HFFc6 (cell line): ENCODE results near the gene ZCCHC7. TPM values are rescaled to one million over a fixed set of nuclear protein-coding genes. Genes with fewer than 3 reads are reported as not detected.

Experiments
- DNase-seq: peaks from one replicate; pipeline ENCODE4 v3.0.0-alpha.2; 2018
- H3K27ac Mint-ChIP-seq: 2 replicates; pipeline ENCODE4 v1.8.0; 2020; ENCODE audit warnings: mild to moderate bottlenecking, mixed read lengths
- H3K27me3 Mint-ChIP-seq: 2 replicates; pipeline ENCODE4 v1.8.0; 2021; ENCODE audit warnings: mild to moderate bottlenecking, moderate library complexity, mixed read lengths; ENCODE audit not compliant: insufficient read depth
- H3K36me3 Mint-ChIP-seq: 2 replicates; pipeline ENCODE4 v1.8.0; 2021; ENCODE audit warnings: low read depth, mixed read lengths
- H3K4me1 Mint-ChIP-seq: 2 replicates; pipeline ENCODE4 v1.8.0; 2020; ENCODE audit warnings: low read depth, mixed read lengths
- H3K4me3 Mint-ChIP-seq: 2 replicates; pipeline ENCODE4 v1.8.0; 2020; ENCODE audit warnings: mild to moderate bottlenecking, moderate library complexity, mixed read lengths
- H3K9me3 Mint-ChIP-seq: 2 replicates; pipeline ENCODE4 v1.8.0; 2020; ENCODE audit warnings: mild to moderate bottlenecking, mixed read lengths
- total RNA-seq, 6 experiments: library from RNA; stranded (reverse); fragmentation: NEBNext Ultra II Directional; extraction: Animal tissue kit (Norgen Biotek cat#: 25700); gene quantifications; 2 replicates in 1 of 6; 3 replicates in 5 of 6; pipeline ENCODE4 v1.2.3, GENCODE V29; 2021
- TF ChIP-seq, protein P1 (sequence below): fragments of 200-600 bp; sonication (generic); IDR thresholded peaks from 2 replicates; pipeline ENCODE4 v1.5.0; 2021; ENCODE audit warnings: antibody characterized with exemption, mild to moderate bottlenecking

Gene ZCCHC7
- total RNA-seq, 6 experiments from 2014 or later = 18.5 to 22.9 (median 18.8) TPM

DNA sequence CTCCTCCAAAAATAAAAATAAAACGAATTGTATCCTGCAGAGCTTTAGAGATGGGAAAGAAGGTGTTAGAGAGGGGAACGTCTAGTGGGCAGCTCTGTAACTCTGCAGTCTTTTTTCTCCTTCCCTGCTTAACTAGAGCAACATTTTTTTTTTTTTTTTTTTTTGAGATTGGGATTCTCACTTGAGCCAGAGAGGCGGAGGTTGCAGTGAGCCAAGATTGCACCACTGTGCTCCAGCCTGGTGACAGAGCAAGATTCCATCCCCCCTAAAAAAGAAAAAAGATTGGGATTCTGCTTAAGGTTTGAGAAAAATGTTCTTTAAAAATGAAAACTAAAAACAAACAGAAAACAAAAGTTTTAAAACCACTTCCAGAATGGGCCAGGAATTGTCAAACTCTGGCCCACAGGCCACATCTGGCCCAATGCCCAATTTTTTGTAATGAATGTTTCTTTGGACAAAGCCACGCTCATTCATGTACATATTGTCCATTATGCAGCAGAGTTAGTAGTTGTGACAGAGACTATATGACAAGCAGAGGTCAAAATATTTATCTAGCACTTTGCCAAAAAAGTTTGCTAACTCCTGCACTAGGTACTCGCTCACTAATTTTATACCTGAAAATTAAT lies 98.5 kb downstream of the ZCCHC7 start:
- Mint-ChIP-seq H3K9me3 (no peaks in the 10 kb centered on the region), H3K36me3 (0 out of 2 replicates have a peak, but pooled peaks cover 4% of the 10 kb centered on the region), H3K27me3 (no peaks in the 10 kb centered on the region), H3K4me1 (peaks cover 38% of the 10 kb centered on the region), H3K4me3 (no peak overlapping the region), H3K27ac (no peak overlapping the region)
- DNase-seq = no peak
- TF ChIP-seq, protein P1, sequence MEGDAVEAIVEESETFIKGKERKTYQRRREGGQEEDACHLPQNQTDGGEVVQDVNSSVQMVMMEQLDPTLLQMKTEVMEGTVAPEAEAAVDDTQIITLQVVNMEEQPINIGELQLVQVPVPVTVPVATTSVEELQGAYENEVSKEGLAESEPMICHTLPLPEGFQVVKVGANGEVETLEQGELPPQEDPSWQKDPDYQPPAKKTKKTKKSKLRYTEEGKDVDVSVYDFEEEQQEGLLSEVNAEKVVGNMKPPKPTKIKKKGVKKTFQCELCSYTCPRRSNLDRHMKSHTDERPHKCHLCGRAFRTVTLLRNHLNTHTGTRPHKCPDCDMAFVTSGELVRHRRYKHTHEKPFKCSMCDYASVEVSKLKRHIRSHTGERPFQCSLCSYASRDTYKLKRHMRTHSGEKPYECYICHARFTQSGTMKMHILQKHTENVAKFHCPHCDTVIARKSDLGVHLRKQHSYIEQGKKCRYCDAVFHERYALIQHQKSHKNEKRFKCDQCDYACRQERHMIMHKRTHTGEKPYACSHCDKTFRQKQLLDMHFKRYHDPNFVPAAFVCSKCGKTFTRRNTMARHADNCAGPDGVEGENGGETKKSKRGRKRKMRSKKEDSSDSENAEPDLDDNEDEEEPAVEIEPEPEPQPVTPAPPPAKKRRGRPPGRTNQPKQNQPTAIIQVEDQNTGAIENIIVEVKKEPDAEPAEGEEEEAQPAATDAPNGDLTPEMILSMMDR = no peak

DNA sequence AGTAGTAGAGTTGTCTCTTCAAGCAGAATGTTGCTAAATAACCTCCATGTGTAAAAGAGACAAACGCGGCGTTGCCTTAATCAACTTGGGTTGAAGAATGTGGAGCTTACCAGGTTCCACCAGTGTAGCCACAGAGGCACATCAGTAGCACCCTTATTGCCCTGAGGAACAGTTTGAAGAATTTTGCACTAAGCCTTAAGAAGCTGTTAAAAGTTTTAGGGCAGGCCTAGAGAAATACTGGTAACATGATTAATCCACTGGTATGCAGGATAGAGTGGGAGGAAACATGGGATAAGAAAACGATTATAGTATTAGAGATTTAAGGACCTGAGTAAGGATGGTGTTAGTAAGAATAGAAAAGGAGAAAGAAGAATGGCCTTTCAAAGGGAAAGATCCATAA lies 100.6 kb downstream of the ZCCHC7 start:
- H3K4me3 Mint-ChIP-seq = no peak overlapping the region
- H3K9me3 Mint-ChIP-seq = no peaks in the 10 kb centered on the region
- DNase-seq = peak; percentile 20
- no peaks in the 10 kb centered on the region for H3K27me3 Mint-ChIP-seq
- peak overlapping the region; percentile 5; the same call in 1 of the 2 replicates for H3K27ac Mint-ChIP-seq
- H3K4me1 Mint-ChIP-seq = peaks cover 29% of the 10 kb centered on the region
- 0 out of 2 replicates have a peak, but pooled peaks cover 4% of the 10 kb centered on the region for H3K36me3 Mint-ChIP-seq
- TF ChIP-seq, protein P1 = no peak

DNA sequence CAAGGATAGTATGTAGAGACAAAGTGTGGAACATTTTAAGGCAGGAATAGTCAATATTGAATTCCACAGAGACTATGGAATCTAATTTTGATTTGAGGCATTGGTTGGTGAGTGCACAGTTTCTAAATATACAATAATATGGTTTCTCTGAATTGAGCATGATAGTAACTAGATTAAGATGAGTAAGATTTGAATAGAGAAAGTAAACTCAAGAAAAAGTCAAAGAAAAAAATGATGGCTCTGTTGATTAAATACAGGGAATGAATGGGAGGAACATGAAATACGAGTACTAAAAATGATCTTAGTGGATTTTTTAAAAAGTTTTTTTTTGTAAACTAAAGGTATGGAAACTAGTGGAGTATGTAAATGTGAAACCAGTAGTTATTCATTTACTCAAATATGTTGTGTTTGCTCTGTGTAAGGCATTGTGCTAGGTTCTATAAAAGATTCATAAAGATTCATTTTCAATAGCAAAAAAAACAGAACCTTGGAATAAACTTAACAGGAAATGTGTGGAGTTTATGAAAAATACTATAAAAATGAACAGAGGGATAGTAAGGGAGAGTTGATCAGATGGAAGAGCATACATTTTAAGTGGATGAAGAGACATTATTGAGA lies 101.2 kb downstream of the ZCCHC7 start:
- TF ChIP-seq, protein P1 = no peak
- H3K4me1 Mint-ChIP-seq = peaks cover 26% of the 10 kb centered on the region
- H3K27ac Mint-ChIP-seq = peak overlapping the region; percentile 5; the same call in 1 of the 2 replicates
- H3K36me3 Mint-ChIP-seq = 0 out of 2 replicates have a peak, but pooled peaks cover 4% of the 10 kb centered on the region
- no peaks in the 10 kb centered on the region for H3K27me3 Mint-ChIP-seq
- no peak overlapping the region for H3K4me3 Mint-ChIP-seq
- H3K9me3 Mint-ChIP-seq = no peaks in the 10 kb centered on the region
- DNase-seq = no peak

DNA sequence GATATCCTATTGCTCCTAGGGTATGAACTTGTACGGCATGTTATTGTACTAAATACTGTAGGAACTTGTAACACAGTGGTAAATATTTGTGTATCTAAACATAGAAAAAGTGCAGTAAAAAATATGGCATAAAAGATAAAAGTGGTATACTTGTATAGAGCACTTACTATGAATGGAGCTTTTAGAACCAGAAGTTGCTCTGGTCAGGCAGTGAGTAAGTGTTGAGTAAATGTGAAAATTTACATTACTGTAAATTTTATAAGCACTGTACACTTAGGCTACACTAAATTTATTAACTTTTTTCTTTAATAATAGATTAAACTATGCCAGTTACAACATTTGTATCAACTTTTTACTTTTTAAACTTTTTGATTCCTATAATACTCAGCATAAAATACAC lies 109.1 kb downstream of the ZCCHC7 start:
- Mint-ChIP-seq H3K27me3 (no peaks in the 10 kb centered on the region), H3K9me3 (no peaks in the 10 kb centered on the region), H3K27ac (no peak overlapping the region), H3K36me3 (no peaks in the 10 kb centered on the region), H3K4me3 (no peak overlapping the region), H3K4me1 (peaks cover 10% of the 10 kb centered on the region; the same call in 1 of the 2 replicates)
- DNase-seq = no peak
- TF ChIP-seq, protein P1 = no peak

DNA sequence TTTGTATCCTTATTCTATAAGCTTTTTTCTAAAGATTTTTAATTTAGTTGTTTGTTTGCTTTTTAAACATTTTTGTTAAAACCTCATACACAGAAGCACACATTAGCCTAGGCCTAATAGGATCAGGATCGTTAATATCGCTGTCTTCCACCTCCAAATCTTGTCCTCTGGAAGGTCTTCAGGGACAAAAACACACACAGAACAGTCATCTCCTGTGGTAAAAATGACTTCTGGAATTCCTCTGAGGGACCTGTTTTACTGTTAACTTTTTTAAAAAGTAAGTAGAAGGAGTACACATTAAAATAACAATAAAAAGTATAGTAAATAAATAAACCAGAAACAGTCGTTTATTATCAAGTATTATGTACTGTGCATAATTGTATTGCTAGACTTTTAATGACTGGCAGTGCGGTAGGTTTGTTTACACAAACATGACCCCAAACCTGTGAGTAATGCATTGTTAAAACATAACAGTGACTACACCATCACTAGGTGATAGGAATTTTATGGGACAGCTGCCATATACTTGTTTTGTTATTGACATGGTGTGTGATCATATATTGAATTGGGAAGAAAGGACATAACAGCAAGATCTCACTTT lies 109.6 kb downstream of the ZCCHC7 start:
- TF ChIP-seq, protein P1 = no peak
- H3K9me3 Mint-ChIP-seq = no peaks in the 10 kb centered on the region
- DNase-seq = peak; percentile 58
- no peaks in the 10 kb centered on the region for H3K36me3 Mint-ChIP-seq
- no peaks in the 10 kb centered on the region for H3K27me3 Mint-ChIP-seq
- no peak overlapping the region for H3K4me3 Mint-ChIP-seq
- peaks cover 10% of the 10 kb centered on the region; the same call in 1 of the 2 replicates for H3K4me1 Mint-ChIP-seq
- no peak overlapping the region for H3K27ac Mint-ChIP-seq
